ENCODE results near the gene TOR2A. TPM values are rescaled to one million over a fixed set of nuclear protein-coding genes. Genes with fewer than 3 reads are reported as not detected.

Gene TOR2A
- total RNA-seq, 1 experiment from 2014 or later: 13.2 TPM

GRCh38 chr9:127708952-127709587, 26.0 kb downstream of the TOR2A start:
- no peak overlapping the region for H3K9ac ChIP-seq (ENCODE audit: extremely low read depth, insufficient read length, low read length)
- no peak overlapping the region for H2BK12ac ChIP-seq (ENCODE audit: insufficient read length, low read depth, low read length)
- no peak overlapping the region for H2BK120ac ChIP-seq (ENCODE audit: low read depth, low read length, poor library complexity, severe bottlenecking)
- no peak overlapping the region for H3K27ac ChIP-seq (ENCODE audit: insufficient read length, low read depth, low read length)
- H3T11ph ChIP-seq (ENCODE audit: low read length): no peak overlapping the region
- no peak overlapping the region for H2BK5ac ChIP-seq (ENCODE audit: insufficient read length, low read length)
- no peak overlapping the region for H2BK15ac ChIP-seq (ENCODE audit: low read depth, low read length)
- Mint-ChIP-seq H3K27ac (no peak overlapping the region), H3K36me3 (ENCODE audit: insufficient read depth in 1 of 3, low read depth in 3 of 3) (no peaks in the 10 kb centered on the region; a peak in 1 of 7 replicates), H3K4me1 (peaks cover 17 to 40% of the 10 kb centered on the region in 2 experiments), H3K4me3 (no peak overlapping the region; a peak in 1 of 5 replicates), H3K27me3 (ENCODE audit: low read depth) (peaks cover 5% of the 10 kb centered on the region), H3K9me3 (peaks cover 0 to 2% of the 10 kb centered on the region in 2 experiments; a peak in 1 of 5 replicates)
- H4K8ac ChIP-seq (replicated peaks; ENCODE audit: insufficient read length, low read depth, low read length): no peak overlapping the region
- no peak overlapping the region for H3K56ac ChIP-seq (ENCODE audit: insufficient read length, low read depth, low read length)
- no peak overlapping the region for H4K91ac ChIP-seq (ENCODE audit: insufficient read length, low read depth, low read length)
- no peak overlapping the region for H2BK20ac ChIP-seq (ENCODE audit: low read depth, low read length, poor library complexity, severe bottlenecking)
- no peak overlapping the region for H3K14ac ChIP-seq (ENCODE audit: insufficient read depth, low read length)
- no peaks in the 10 kb centered on the region for H3K23me2 ChIP-seq (ENCODE audit: insufficient read length, low read depth, low read length, poor library complexity, severe bottlenecking)
- no peaks in the 10 kb centered on the region for H3K79me1 ChIP-seq (ENCODE audit: insufficient read depth, low read depth, low read length, poor library complexity, severe bottlenecking)
- H3K4ac ChIP-seq (ENCODE audit: low read depth, low read length): no peak overlapping the region
- no peaks in the 10 kb centered on the region for H3K79me2 ChIP-seq (ENCODE audit: insufficient read depth, low read length)
- DNase-seq: no peak
- no peak overlapping the region for H3K23ac ChIP-seq (ENCODE audit: insufficient read length, low read depth, low read length)
- H3K9me3 ChIP-seq (ENCODE audit: control insufficient read depth, low read depth, low read length): no peaks in the 10 kb centered on the region
- no peaks in the 10 kb centered on the region; the same call in 1 of the 2 replicates for H3K4me1 ChIP-seq (ENCODE audit: insufficient read depth, low read length)
- no peaks in the 10 kb centered on the region for H4K20me1 ChIP-seq (ENCODE audit: control insufficient read depth, insufficient read depth, insufficient read length)
- no peak overlapping the region for H2AK5ac ChIP-seq (ENCODE audit: insufficient read length, low read length)
- WGBS (ENCODE audit: extremely low coverage, insufficient read length, low lambda C conversion rate): no CpG with 5 or more reads among the region's 8 CpGs
- no peak overlapping the region for H3K4me2 ChIP-seq (ENCODE audit: insufficient read depth, insufficient read length, low read length)
- H3K18ac ChIP-seq (ENCODE audit: insufficient read length, low read depth, low read length): no peak overlapping the region
- TF ChIP-seq CTCF (conservative IDR thresholded peaks at IDR 0.05): no peak
- H2AFZ ChIP-seq (ENCODE audit: low read length): no peak overlapping the region
- H4K5ac ChIP-seq (ENCODE audit: insufficient read length, low read depth, low read length): no peak overlapping the region
- no peaks in the 10 kb centered on the region for H3K27me3 ChIP-seq (ENCODE audit: insufficient read depth, low read length)
